H1 (cell line): Measurements from ENCODE around the gene SOX13. TPM values are rescaled to one million over a fixed set of nuclear protein-coding genes. Genes with fewer than 3 reads are reported as not detected.

ENCODE experiments used
- CTCF ChIA-PET: fragments of 300-600 bp; sonication (Branson Sonifier 250); formaldehyde crosslinking; loops from one replicate; lab custom pipeline; 2021; ENCODE audit not compliant: partially characterized antibody; lab: Charles Lee
- POLR2A ChIA-PET: fragments of 300-600 bp; sonication (Branson Sonifier 250); formaldehyde crosslinking; loops from one replicate; lab custom pipeline; 2021; ENCODE audit warnings: inconsistent platforms; ENCODE audit not compliant: partially characterized antibody; lab: Charles Lee
- DNase-seq, 2 experiments: peaks; one replicate each; pipeline versions ENCODE4 v3.0.0 to v3.0.0-alpha.2; 2010 to 2022; ENCODE audit warnings: low spot score in 2 of 2, low read depth in 1 of 2, mixed read lengths in 1 of 2
- FAIRE-seq: peaks from 2 replicates; lab custom pipeline; 2011; peaks lifted over from hg19 to GRCh38; lab: Jason Lieb, UNC
- H2AFZ ChIP-seq: 2 replicates; pipeline ENCODE4 v1.8.1; 2012; ENCODE audit warnings: low read length, inconsistent platforms
- H2AK5ac ChIP-seq: 2 replicates; pipeline ENCODE4 v1.6.1; 2013; ENCODE audit warnings: low read depth, low read length
- H2BK120ac ChIP-seq: replicated peaks from 2 replicates; pipeline ENCODE3; 2013; ENCODE audit warnings: low read depth, low read length, inconsistent platforms
- H2BK12ac ChIP-seq: 2 replicates; pipeline ENCODE4 v1.6.1; 2013; ENCODE audit warnings: low read depth, low read length
- H2BK15ac ChIP-seq: 2 replicates; pipeline ENCODE4 v1.6.1; 2013; ENCODE audit warnings: low read length
- H2BK20ac ChIP-seq: 2 replicates; pipeline ENCODE4 v1.6.1; 2013; ENCODE audit warnings: low read length
- H2BK5ac ChIP-seq: 2 replicates; pipeline ENCODE4 v1.6.1; 2013; ENCODE audit warnings: low read depth, low read length
- H3K14ac ChIP-seq: 2 replicates; pipeline ENCODE4 v1.6.1; 2013; ENCODE audit warnings: inconsistent platforms; ENCODE audit not compliant: insufficient read length
- H3K18ac ChIP-seq: 2 replicates; pipeline ENCODE4 v1.6.1; 2013; ENCODE audit warnings: low read length; ENCODE audit errors: extremely low read depth
- H3K23ac ChIP-seq: 2 replicates; pipeline ENCODE4 v1.6.1; 2013; ENCODE audit warnings: inconsistent platforms; ENCODE audit not compliant: insufficient read length
- H3K23me2 ChIP-seq: 2 replicates; pipeline ENCODE4 v1.6.1; 2013; ENCODE audit warnings: low read depth, low read length
- H3K27ac ChIP-seq: 2 replicates; pipeline ENCODE4 v1.6.1; 2011; ENCODE audit warnings: low read depth, low read length, inconsistent platforms
- H3K27me3 ChIP-seq, 4 experiments: replicated peaks in 1 of 4; 1 replicate in 1 of 4; 2 replicates in 3 of 4; pipeline versions ENCODE4 v1.6.1 to v1.8.1; 2011 to 2013; ENCODE audit warnings: low read length in 3 of 4, mild to moderate bottlenecking in 3 of 4, inconsistent platforms in 2 of 4, mixed read lengths in 2 of 4, moderate library complexity in 1 of 4; ENCODE audit not compliant: control insufficient read depth in 3 of 4, insufficient read depth in 3 of 4; ENCODE audit errors: extremely low read depth in 1 of 4
- H3K36me3 ChIP-seq, 4 experiments: 2 replicates each; pipeline versions ENCODE4 v1.6.1 to v1.8.1; 2011 to 2013; ENCODE audit warnings: mild to moderate bottlenecking in 4 of 4, low read length in 3 of 4, moderate library complexity in 2 of 4, control low read depth in 1 of 4, inconsistent platforms in 1 of 4; ENCODE audit not compliant: insufficient read depth in 4 of 4, control insufficient read depth in 2 of 4
- H3K4ac ChIP-seq: replicated peaks from 2 replicates; pipeline ENCODE3; 2013; ENCODE audit warnings: low read length, low read depth, mixed read lengths, inconsistent platforms; ENCODE audit not compliant: insufficient read length
- H3K4me1 ChIP-seq, 4 experiments: replicated peaks in 1 of 4; 1 replicate in 1 of 4; 2 replicates in 3 of 4; pipeline versions ENCODE4 v1.6.1 to v1.8.1; 2011 to 2013; ENCODE audit warnings: low read length in 3 of 4, inconsistent platforms in 2 of 4, mixed read lengths in 1 of 4; ENCODE audit not compliant: insufficient read depth in 4 of 4, control insufficient read depth in 3 of 4
- H3K4me2 ChIP-seq, 2 experiments: 2 replicates each; pipeline versions ENCODE4 v1.6.1 to v1.8.1; 2011 to 2013; ENCODE audit warnings: low read depth in 2 of 2, low read length in 2 of 2, control low read depth in 1 of 2, inconsistent platforms in 1 of 2, mild to moderate bottlenecking in 1 of 2; ENCODE audit not compliant: insufficient read depth in 1 of 2
- H3K4me3 ChIP-seq, 4 experiments: fragments of 200-600, 300-600 bp in 1 of 4; sonication (generic), shearing (Covaris generic), sonication (Bioruptor Twin) in 1 of 4; 2 replicates each; pipeline versions ENCODE4 v1.5.1 to v1.8.1; 2011 to 2016; ENCODE audit warnings: low read length in 4 of 4, low read depth in 3 of 4, control low read depth in 2 of 4, inconsistent platforms in 2 of 4, mild to moderate bottlenecking in 2 of 4, mixed read lengths in 1 of 4, moderate library complexity in 1 of 4; ENCODE audit not compliant: insufficient read depth in 2 of 4; ENCODE audit errors: extremely low read depth in 1 of 4
- H3K56ac ChIP-seq: replicated peaks from 2 replicates; pipeline ENCODE3; 2013; ENCODE audit warnings: low read depth, mild to moderate bottlenecking, mixed read lengths, low read length, inconsistent platforms; ENCODE audit not compliant: insufficient read length
- H3K79me1 ChIP-seq: 2 replicates; pipeline ENCODE4 v1.6.1; 2013; ENCODE audit warnings: low read depth, low read length, control low read depth
- H3K79me2 ChIP-seq, 2 experiments: 2 replicates each; pipeline versions ENCODE4 v1.6.1 to v1.8.1; 2012 to 2013; ENCODE audit warnings: low read length in 2 of 2, mild to moderate bottlenecking in 2 of 2, inconsistent platforms in 1 of 2; ENCODE audit not compliant: insufficient read depth in 2 of 2, control insufficient read depth in 1 of 2
- H3K9ac ChIP-seq, 4 experiments: replicated peaks in 1 of 4; 1 replicate in 1 of 4; 2 replicates in 3 of 4; pipeline versions ENCODE4 v1.6.1 to v1.8.1; 2011 to 2013; ENCODE audit warnings: low read depth in 3 of 4, low read length in 3 of 4, control low read depth in 2 of 4, mild to moderate bottlenecking in 2 of 4, moderate library complexity in 2 of 4, inconsistent platforms in 1 of 4; ENCODE audit errors: extremely low read depth in 1 of 4
- H3K9me3 ChIP-seq, 2 experiments: 2 replicates each; pipeline versions ENCODE4 v1.6.1 to v1.8.1; 2012 to 2013; ENCODE audit warnings: mild to moderate bottlenecking in 2 of 2, moderate library complexity in 2 of 2, control low read depth in 1 of 2, inconsistent platforms in 1 of 2, low read depth in 1 of 2, low read length in 1 of 2, mixed read lengths in 1 of 2; ENCODE audit not compliant: insufficient read depth in 2 of 2
- H4K20me1 ChIP-seq, 2 experiments: replicated peaks in 1 of 2; 2 replicates each; pipeline versions ENCODE3 to v1.8.1; 2011 to 2013; ENCODE audit warnings: inconsistent platforms in 2 of 2, low read length in 2 of 2, mild to moderate bottlenecking in 1 of 2; ENCODE audit not compliant: insufficient read depth in 2 of 2, control insufficient read depth in 1 of 2
- H4K5ac ChIP-seq: 2 replicates; pipeline ENCODE4 v1.6.1; 2013; ENCODE audit warnings: low read length, low read depth, mixed read lengths, inconsistent platforms; ENCODE audit not compliant: insufficient read length
- H4K8ac ChIP-seq: 2 replicates; pipeline ENCODE4 v1.8.0; 2013; ENCODE audit warnings: mild to moderate bottlenecking, moderate library complexity, low read length, inconsistent platforms; ENCODE audit not compliant: insufficient read depth; ENCODE audit errors: extremely low read depth
- H4K91ac ChIP-seq: replicated peaks from 2 replicates; pipeline ENCODE3; 2013; ENCODE audit warnings: low read length, mixed read lengths, inconsistent platforms; ENCODE audit not compliant: insufficient read length
- HDAC6 ChIP-seq: IDR thresholded peaks from one replicate; pipeline ENCODE4 v1.7.1; 2012; ENCODE audit warnings: low read depth, mild to moderate bottlenecking, inconsistent platforms, low read length, moderate library complexity
- RNF2 ChIP-seq: fragments of 200-900, 300-1000 bp; sonication (generic); IDR thresholded peaks from 2 replicates; pipeline ENCODE4 v1.7.1; 2016; ENCODE audit warnings: borderline replicate concordance, low read depth, mild to moderate bottlenecking, antibody characterized with exemption, low read length; ENCODE audit not compliant: poor library complexity, severe bottlenecking; ENCODE audit errors: missing control alignments
- WGBS, 2 experiments: shearing (Covaris generic) in 1 of 2; methylation state at CpG; one replicate each; pipeline versions ENCODE4 v1.1.6 to v1.1.7; 2013 to 2015; ENCODE audit warnings: low lambda C conversion rate in 2 of 2, mixed read lengths in 2 of 2, inconsistent platforms in 1 of 2, low coverage in 1 of 2, missing lambda C conversion rate in 1 of 2; ENCODE audit not compliant: insufficient replicate concordance in 2 of 2, insufficient coverage in 1 of 2, insufficient read length in 1 of 2; ENCODE audit errors: extremely low coverage in 1 of 2, missing lambda C conversion rate in 1 of 2; 5-methylcytosine and 5-hydroxymethylcytosine counted together
- polyA plus RNA-seq, 7 experiments: library from polyadenylated mRNA; depleted of rRNA in 3 of 7; stranded (reverse) in 5 of 7; unstranded in 2 of 7; fragments of >200 nt in 5 of 7; fragments of 200-250 nt in 2 of 7; gene quantifications; 1 replicate in 5 of 7; 2 replicates in 1 of 7; 4 replicates in 1 of 7; pipeline versions ENCODE4 v1.2.1 to v1.2.3, GENCODE V29; 2011 to 2013; ENCODE audit warnings: missing spikeins in 2 of 7, mixed read lengths in 2 of 7
- total RNA-seq: library from RNA; stranded (reverse); fragmentation: NEBNext Ultra II Directional; extraction: Animal tissue kit (Norgen Biotek cat#: 25700); gene quantifications from 2 replicates; pipeline ENCODE4 v1.2.1, GENCODE V29; 2021
- TF ChIP-seq, protein P1 (sequence below), 3 experiments: IDR thresholded peaks; 1 replicate in 2 of 3; 2 replicates in 1 of 3; pipeline versions ENCODE4 v1.5.1 to v1.6.1; 2011; ENCODE audit warnings: low read length in 3 of 3, mild to moderate bottlenecking in 3 of 3, inconsistent platforms in 2 of 3, low read depth in 1 of 3, moderate library complexity in 1 of 3; ENCODE audit not compliant: insufficient read depth in 1 of 3; ENCODE audit errors: control extremely low read depth in 1 of 3
- TF ChIP-seq, protein P2 (sequence below): IDR thresholded peaks from 2 replicates; pipeline ENCODE4 v1.6.1; 2011; ENCODE audit warnings: low read depth, mild to moderate bottlenecking, low read length; ENCODE audit not compliant: insufficient read depth
- TF ChIP-seq, protein P3 (sequence below): IDR thresholded peaks from 2 replicates; pipeline ENCODE4 v1.6.1; 2011; ENCODE audit warnings: low read length, improper control_type of control experiment

The SOX13 gene
- total and polyA plus RNA-seq, 2 of the 8 experiments (the other 6 are each of a cell fraction or from before 2014, with no cell fraction given): 113 to 173 TPM

DNA sequence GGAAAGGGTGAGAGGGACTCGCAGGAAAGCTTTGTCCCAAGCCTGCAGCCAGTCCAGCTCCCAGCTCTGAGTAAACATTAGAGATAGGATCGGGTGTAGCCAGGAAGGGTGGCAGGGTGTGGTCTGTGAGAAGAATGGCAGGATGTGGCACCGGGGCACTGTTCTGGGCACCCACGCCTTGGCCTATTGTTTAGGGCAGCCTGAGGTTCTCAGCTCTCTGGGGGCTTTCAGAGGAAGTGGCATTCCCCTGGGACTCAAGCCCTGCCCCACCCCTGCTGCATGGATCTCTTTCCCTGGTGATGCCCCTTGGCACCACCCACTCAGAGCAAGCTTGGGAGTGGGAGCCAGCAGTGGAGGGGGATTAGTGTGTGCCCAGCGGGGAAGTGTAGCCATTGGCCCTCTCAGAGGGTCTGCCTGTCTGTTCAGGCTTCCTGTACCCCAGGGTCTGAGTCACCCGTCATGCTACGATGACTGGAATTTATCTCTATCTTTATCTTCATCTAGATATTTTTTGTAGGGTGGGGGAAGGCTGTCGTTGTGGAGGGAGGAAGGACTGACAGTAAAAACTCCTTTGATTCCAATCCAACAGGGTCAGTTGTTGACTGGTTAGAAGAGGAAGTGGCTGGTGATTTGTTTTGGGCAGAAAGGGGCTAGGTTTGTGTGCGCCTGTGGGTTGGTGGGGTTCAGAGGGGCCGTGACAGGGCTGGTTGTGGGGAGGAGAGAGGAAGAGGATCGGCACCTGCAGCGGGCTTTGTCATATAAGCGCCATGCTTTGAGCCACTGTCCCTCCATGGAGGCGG lies 31.6 kb downstream of the SOX13 start:
- WGBS, 2 experiments: 87% methylated on average over 14 of the region's 14 CpGs; no CpG with 5 or more reads in 1 of the 2 experiments
- Histone ChIP-seq H2BK15ac (0 out of 2 replicates have a peak overlapping the region, but pooled peaks have one; percentile 48), H2AK5ac (peak overlapping the region; percentile 67; the same call in 1 of the 2 replicates), H2BK120ac (no peak overlapping the region), H3K18ac (peak overlapping the region; percentile 73; the same call in 1 of the 2 replicates), H2BK20ac (no peak overlapping the region), H3K23me2 (no peaks in the 10 kb centered on the region; the same call in 1 of the 2 replicates), H3K27me3 (no peaks in the 10 kb centered on the region), H2AFZ (no peak overlapping the region), H3K56ac (no peak overlapping the region), H3K4me1 (peaks cover 27 to 55% (median 37%) of the 10 kb centered on the region in 4 experiments), H3K23ac (no peak overlapping the region), H3K79me1 (peaks cover 37% of the 10 kb centered on the region), H3K4me3 (no peak overlapping the region), H3K36me3 (no peaks in the 10 kb centered on the region), H2BK5ac (peak overlapping the region; percentile 14), H3K4me2 (no peak overlapping the region; a peak in 1 of 4 replicates), H3K27ac (no peak overlapping the region), H3K79me2 (peaks cover 27 to 94% of the 10 kb centered on the region in 2 experiments), H4K8ac (peak overlapping the region; percentile 15), H3K9me3 (no peaks in the 10 kb centered on the region), H3K9ac (no peak overlapping the region), H2BK12ac (0 out of 2 replicates have a peak overlapping the region, but pooled peaks have one; percentile 77), H3K14ac (peak overlapping the region; percentile 32), H4K5ac (no peak overlapping the region), H4K91ac (peak overlapping the region; percentile 32), H3K4ac (no peak overlapping the region), H4K20me1 (peaks cover 37 to 51% of the 10 kb centered on the region in 2 experiments)
- ChIA-PET POLR2A (interaction anchor here (0.9 to 2.8 kb wide), 5 partner anchors 9 to 109 kb away, joined by 3 to 12 read pairs (median 4); no protein-coding TSS in a partner anchor), CTCF (interaction anchor here (0.7 to 2.3 kb wide), 7 partner anchors 11 to 234 kb away, joined by 3 to 11 read pairs (median 4); no protein-coding TSS in a partner anchor)
- FAIRE-seq (no peak), DNase-seq (no peak)
- TF ChIP-seq HDAC6 (no peak), RNF2 (no peak)
- TF ChIP-seq, protein P1, sequence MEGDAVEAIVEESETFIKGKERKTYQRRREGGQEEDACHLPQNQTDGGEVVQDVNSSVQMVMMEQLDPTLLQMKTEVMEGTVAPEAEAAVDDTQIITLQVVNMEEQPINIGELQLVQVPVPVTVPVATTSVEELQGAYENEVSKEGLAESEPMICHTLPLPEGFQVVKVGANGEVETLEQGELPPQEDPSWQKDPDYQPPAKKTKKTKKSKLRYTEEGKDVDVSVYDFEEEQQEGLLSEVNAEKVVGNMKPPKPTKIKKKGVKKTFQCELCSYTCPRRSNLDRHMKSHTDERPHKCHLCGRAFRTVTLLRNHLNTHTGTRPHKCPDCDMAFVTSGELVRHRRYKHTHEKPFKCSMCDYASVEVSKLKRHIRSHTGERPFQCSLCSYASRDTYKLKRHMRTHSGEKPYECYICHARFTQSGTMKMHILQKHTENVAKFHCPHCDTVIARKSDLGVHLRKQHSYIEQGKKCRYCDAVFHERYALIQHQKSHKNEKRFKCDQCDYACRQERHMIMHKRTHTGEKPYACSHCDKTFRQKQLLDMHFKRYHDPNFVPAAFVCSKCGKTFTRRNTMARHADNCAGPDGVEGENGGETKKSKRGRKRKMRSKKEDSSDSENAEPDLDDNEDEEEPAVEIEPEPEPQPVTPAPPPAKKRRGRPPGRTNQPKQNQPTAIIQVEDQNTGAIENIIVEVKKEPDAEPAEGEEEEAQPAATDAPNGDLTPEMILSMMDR (IDR thresholded peaks at IDR 0.05; ENCODE audit: control extremely low read depth in 1 of 3, insufficient read depth in 1 of 3, low read depth in 1 of 3, low read length in 3 of 3): no peak
- TF ChIP-seq, protein P2, sequence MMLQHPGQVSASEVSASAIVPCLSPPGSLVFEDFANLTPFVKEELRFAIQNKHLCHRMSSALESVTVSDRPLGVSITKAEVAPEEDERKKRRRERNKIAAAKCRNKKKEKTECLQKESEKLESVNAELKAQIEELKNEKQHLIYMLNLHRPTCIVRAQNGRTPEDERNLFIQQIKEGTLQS: no peak
- TF ChIP-seq, protein P3, sequence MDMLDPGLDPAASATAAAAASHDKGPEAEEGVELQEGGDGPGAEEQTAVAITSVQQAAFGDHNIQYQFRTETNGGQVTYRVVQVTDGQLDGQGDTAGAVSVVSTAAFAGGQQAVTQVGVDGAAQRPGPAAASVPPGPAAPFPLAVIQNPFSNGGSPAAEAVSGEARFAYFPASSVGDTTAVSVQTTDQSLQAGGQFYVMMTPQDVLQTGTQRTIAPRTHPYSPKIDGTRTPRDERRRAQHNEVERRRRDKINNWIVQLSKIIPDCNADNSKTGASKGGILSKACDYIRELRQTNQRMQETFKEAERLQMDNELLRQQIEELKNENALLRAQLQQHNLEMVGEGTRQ: no peak
